ENCODE results near the gene IL21. TPM values are rescaled to one million over a fixed set of nuclear protein-coding genes. Genes with fewer than 3 reads are reported as not detected.
"Not testable (repeated sequence)": the region's sequence is repeated elsewhere in the genome, so short reads cannot be mapped to it uniquely, and the experiment has no call there.

IL21 gene
- total and polyA plus RNA-seq, 7 experiments from 2014 or later, result 7.3 TPM; not detected in 6

DNA sequence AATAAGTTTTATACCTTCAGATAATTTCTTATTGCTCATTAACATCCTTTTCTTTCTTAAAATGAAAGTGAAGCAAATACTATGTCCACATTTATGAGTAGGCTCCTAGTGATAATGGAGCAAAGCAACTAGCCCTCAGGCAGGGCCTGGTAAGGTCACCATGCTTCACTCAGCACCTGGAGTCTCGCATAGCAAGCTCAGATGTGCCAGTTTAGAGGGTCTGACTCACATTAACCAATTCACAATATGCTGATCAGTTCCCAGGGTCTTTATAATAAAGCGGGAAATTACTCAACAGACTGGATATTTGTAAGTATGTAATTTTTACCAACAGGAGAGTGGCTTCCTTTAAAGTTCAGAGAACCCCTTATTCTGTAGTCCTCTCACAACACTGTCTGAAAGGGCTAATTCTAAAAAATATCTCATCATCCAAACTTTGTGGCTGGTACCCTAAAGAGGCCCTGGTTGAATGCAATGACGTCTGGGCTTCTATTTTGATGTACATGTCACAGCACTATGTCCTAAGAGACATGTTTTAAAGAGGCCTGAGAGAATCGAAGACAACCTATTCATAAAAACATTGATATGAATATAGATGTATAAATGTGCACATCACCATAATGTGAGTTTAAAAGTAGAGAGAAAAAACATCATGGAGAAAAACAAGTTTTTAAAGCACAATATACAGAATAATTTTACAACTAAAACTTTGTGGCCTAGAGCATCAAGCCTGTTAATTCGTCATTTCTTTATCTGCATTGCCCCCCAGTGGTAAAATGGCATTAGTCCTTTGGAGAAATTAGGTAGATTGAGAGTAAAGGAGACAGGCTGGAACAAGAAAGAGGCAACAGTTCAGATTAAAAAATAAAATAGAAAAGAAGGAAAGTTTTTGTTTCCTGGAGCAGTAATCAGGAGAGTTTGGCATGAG, 44.3 kb downstream of the IL21 start:
- Histone ChIP-seq H3K27ac (ENCODE audit: low read depth, low read length) (no peak overlapping the region), H3K4me3 (ENCODE audit: low read length) (no peak overlapping the region), H3K27me3 (ENCODE audit: control insufficient read depth in 2 of 2, insufficient read depth in 2 of 2, low read length in 2 of 2) (no peaks in the 10 kb centered on the region), H3K9me3 (ENCODE audit: control insufficient read depth in 2 of 3, low read length in 3 of 3) (no peaks in the 10 kb centered on the region), H3K36me3 (ENCODE audit: control insufficient read depth in 2 of 3, insufficient read depth in 3 of 3, low read length in 3 of 3) (no peaks in the 10 kb centered on the region), H3K4me1 (ENCODE audit: control insufficient read depth in 2 of 2, insufficient read depth in 2 of 2, low read length in 2 of 2) (peaks cover 7 to 14% of the 10 kb centered on the region in 2 donors)
- H3K27ac Mint-ChIP-seq, result peak overlapping the region; percentile 2 to 87 (median 42)
- DNase-seq (peak in 7 of 9 donors; percentile 46 to 71 (median 63)), ATAC-seq (no peak)
- peaks cover 0 to 7% (median 0%) of the 10 kb centered on the region in 11 donors for H3K9me3 Mint-ChIP-seq
- POLR2A ChIA-PET, result no interaction called here
- H3K4me1 Mint-ChIP-seq, result peaks cover 13 to 49% (median 45%) of the 10 kb centered on the region in 7 donors
- H3K4me3 Mint-ChIP-seq, result peak overlapping the region in 5 of 10 donors; percentile 1 to 78 (median 11)
- CTCF ChIA-PET, result interaction anchor here (2.8 kb wide), 1 partner anchor 676 kb away, joined by 18 read pairs; no protein-coding TSS in a partner anchor
- intact Hi-C loops (cut with micrococcal nuclease), result loop anchor here (1.0 to 10.0 kb wide), 17 partner anchors 68 to 1686 kb away; partner anchors contain the start of gene CCNA2 (in 1 of the 2)
- peaks cover 0 to 6% (median 0%) of the 10 kb centered on the region in 5 donors for H3K27me3 Mint-ChIP-seq
- peaks cover 0 to 15% (median 0%) of the 10 kb centered on the region in 5 donors for H3K36me3 Mint-ChIP-seq

DNA sequence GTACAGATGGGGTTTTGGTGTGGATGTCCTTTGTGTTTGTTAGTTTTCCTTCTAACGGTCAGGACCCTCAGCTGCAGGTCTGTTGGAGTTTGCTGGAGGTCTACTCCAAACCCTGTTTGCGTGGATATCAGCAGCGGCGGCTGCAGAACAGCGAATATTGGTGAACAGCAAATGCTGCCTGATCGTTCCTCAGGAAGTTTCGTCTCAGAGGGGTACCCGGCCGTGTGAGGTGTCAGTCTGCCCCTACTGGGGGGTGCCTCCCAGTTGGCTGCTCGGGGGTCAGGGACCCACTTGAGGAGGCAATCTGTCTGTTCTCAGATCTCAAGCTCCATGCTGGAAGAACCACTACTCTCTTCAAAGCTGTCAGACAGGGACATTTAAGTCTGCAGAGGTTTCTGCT, 46.5 kb downstream of the IL21 start:
- Mint-ChIP-seq H3K9me3 (peaks cover 0 to 18% (median 0%) of the 10 kb centered on the region in 11 donors), H3K4me1 (peaks cover 11 to 30% (median 28%) of the 10 kb centered on the region in 7 donors), H3K36me3 (peaks cover 0 to 26% (median 0%) of the 10 kb centered on the region in 5 donors)

DNA sequence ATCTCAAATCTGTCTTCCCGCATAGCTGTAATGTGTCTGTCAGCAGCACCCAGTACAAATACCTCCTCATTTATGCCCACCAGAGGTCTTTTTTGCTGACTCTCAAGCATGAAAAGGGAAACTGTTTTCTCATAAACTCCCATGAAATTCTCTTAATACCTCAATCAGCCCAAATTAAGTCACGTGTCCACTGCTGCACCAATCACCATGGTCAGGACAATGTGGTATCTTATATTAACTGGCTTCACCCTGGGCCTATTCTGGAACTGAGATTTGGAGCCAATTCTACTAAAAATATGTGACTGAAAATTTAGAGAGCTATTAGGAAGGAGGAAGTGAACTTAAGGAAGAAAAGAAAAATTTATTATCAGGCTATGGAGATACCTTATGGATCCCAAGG, 58.4 kb downstream of the IL21 start:
- H3K4me3 ChIP-seq (ENCODE audit: low read length), result no peak overlapping the region
- DNase-seq (no peak), ATAC-seq (no peak)
- peaks cover 0 to 2% (median 0%) of the 10 kb centered on the region in 5 donors for H3K36me3 Mint-ChIP-seq
- H3K4me1 Mint-ChIP-seq, result peaks cover 0 to 7% (median 0%) of the 10 kb centered on the region in 7 donors
- no peak overlapping the region for H3K4me3 Mint-ChIP-seq
- H3K27me3 ChIP-seq (ENCODE audit: control insufficient read depth in 2 of 2, insufficient read depth in 2 of 2, low read length in 2 of 2), result no peaks in the 10 kb centered on the region
- no peak overlapping the region for H3K27ac ChIP-seq (ENCODE audit: low read depth, low read length)
- no peaks in the 10 kb centered on the region for H3K27me3 Mint-ChIP-seq
- peaks cover 0 to 14% (median 0%) of the 10 kb centered on the region in 11 donors for H3K9me3 Mint-ChIP-seq
- H3K27ac Mint-ChIP-seq, result no peak overlapping the region
- ChIA-PET CTCF (no interaction called here), POLR2A (no interaction called here)
- no peaks in the 10 kb centered on the region for H3K9me3 ChIP-seq (ENCODE audit: control insufficient read depth in 2 of 3, low read length in 3 of 3)
- no peaks in the 10 kb centered on the region for H3K4me1 ChIP-seq (ENCODE audit: control insufficient read depth in 2 of 2, insufficient read depth in 2 of 2, low read length in 2 of 2)
- intact Hi-C loops (cut with micrococcal nuclease), result no loop called here
- no peaks in the 10 kb centered on the region for H3K36me3 ChIP-seq (ENCODE audit: control insufficient read depth in 2 of 3, insufficient read depth in 3 of 3, low read length in 3 of 3)

More for the DNA sequence above, 46.5 kb downstream of the IL21 start:
- intact Hi-C loops (cut with micrococcal nuclease), result loop anchor here (10.0 kb wide), 2 partner anchors 370 to 1110 kb away; no protein-coding TSS in a partner anchor
- H3K4me3 ChIP-seq (ENCODE audit: low read length); H3K4me3 Mint-ChIP-seq; POLR2A ChIA-PET; H3K9me3 ChIP-seq (ENCODE audit: control insufficient read depth in 2 of 3, low read length in 3 of 3); H3K36me3 ChIP-seq (ENCODE audit: control insufficient read depth in 2 of 3, insufficient read depth in 3 of 3, low read length in 3 of 3); H3K27me3 Mint-ChIP-seq; H3K27me3 ChIP-seq (ENCODE audit: control insufficient read depth in 2 of 2, insufficient read depth in 2 of 2, low read length in 2 of 2); DNase-seq; H3K27ac Mint-ChIP-seq; ATAC-seq; H3K27ac ChIP-seq (ENCODE audit: low read depth, low read length); CTCF ChIA-PET: not testable (repeated sequence)
- peaks cover 7 to 12% of the 10 kb centered on the region in 2 donors for H3K4me1 ChIP-seq (ENCODE audit: control insufficient read depth in 2 of 2, insufficient read depth in 2 of 2, low read length in 2 of 2)

Other genes starting within 250 kb of the IL21 start
- not detected for gene ADAD1, start 242.1 kb downstream of the IL21 start, total RNA-seq
- gene ADAD1, start 242.1 kb downstream of the IL21 start, polyA plus RNA-seq, result not detected
- 1 to 10 TPM in 1 of 5 experiments, not detected in 4; 3.3 TPM for gene IL2, start 164.3 kb downstream of the IL21 start, total RNA-seq
- not detected for gene IL2, start 164.3 kb downstream of the IL21 start, polyA plus RNA-seq
- gene BBS12, start 111.6 kb upstream of the IL21 start, total RNA-seq, result 1 to 10 TPM in 3 of 5 experiments, under 1 TPM in 2; 0.71 to 4.3 (median 2.3) TPM
- gene BBS12, start 111.6 kb upstream of the IL21 start, polyA plus RNA-seq, result 1 to 10 TPM; 1.8 to 1.9 TPM
- under 1 TPM in 1 of 5 experiments, not detected in 4; 0.51 TPM for gene FGF2, start 205.8 kb upstream of the IL21 start, total RNA-seq
- not detected for gene FGF2, start 205.8 kb upstream of the IL21 start, polyA plus RNA-seq